Peyer's patch (tissue), 4 donors: ENCODE results near the gene SPOCD1. TPM values are rescaled to one million over a fixed set of nuclear protein-coding genes. Genes with fewer than 3 reads are reported as not detected.

Source experiments
- DNase-seq, 3 donors: peaks; one replicate each; pipeline ENCODE4 v3.0.0-alpha.2; 2017 to 2019
- H3K27ac ChIP-seq, 4 donors: fragments of 200-600 bp; sonication (generic); one replicate each; pipeline ENCODE4 v1.5.1; 2016 to 2019
- H3K27me3 ChIP-seq, 2 donors: fragments of 200-600 bp; sonication (generic); one replicate each; pipeline ENCODE4 v1.5.1; 2019
- H3K36me3 ChIP-seq, 3 donors: fragments of 200-600 bp; sonication (generic); one replicate each; pipeline ENCODE4 v1.5.1; 2016 to 2019
- H3K4me1 ChIP-seq, 4 donors: fragments of 200-600 bp; sonication (generic); one replicate each; pipeline ENCODE4 v1.5.1; 2016 to 2019
- H3K4me3 ChIP-seq, 4 donors: fragments of 200-600 bp; sonication (generic); 1 replicate in 3 of 4; 2 replicates in 1 of 4; pipeline ENCODE4 v1.5.1; 2016 to 2019; ENCODE audit warnings: mild to moderate bottlenecking in 1 of 4
- H3K9me3 ChIP-seq, 4 donors: fragments of 200-600 bp; sonication (generic); one replicate each; pipeline ENCODE4 v1.5.1; 2016 to 2019; ENCODE audit warnings: mild to moderate bottlenecking in 1 of 4
- POLR2A ChIP-seq, 2 donors: fragments of 450-650 bp; IDR thresholded peaks; one replicate each; pipeline ENCODE4 v1.5.1; 2017; ENCODE audit warnings: antibody characterized with exemption in 2 of 2, mild to moderate bottlenecking in 2 of 2, moderate library complexity in 2 of 2
- total RNA-seq, 4 donors: library from RNA; depleted of rRNA; stranded (reverse); fragments of >200 nt; gene quantifications; one replicate each; pipeline ENCODE4 v1.1.0, GENCODE V29; 2016
- TF ChIP-seq, protein P1 (sequence below), 6 experiments: fragments of 450-650 bp in 4 of 6; fragments of 200-600 bp in 2 of 6; sonication (generic) in 1 of 6; IDR thresholded peaks; one replicate each; pipeline ENCODE4 v1.5.1; 2017 to 2019; ENCODE audit warnings: antibody characterized with exemption in 6 of 6, mild to moderate bottlenecking in 3 of 6, moderate library complexity in 1 of 6

The SPOCD1 gene
- total RNA-seq, 4 donors from 2014 or later = 0.80 to 3.3 TPM; not detected in 2

- Histone ChIP-seq H3K4me3 (peak overlapping the region in 3 of 4 donors; percentile 50 to 57 (median 52)), H3K27ac (no peak overlapping the region), H3K36me3 (no peaks in the 10 kb centered on the region), H3K9me3 (no peaks in the 10 kb centered on the region), H3K4me1 (peaks cover 8 to 45% (median 21%) of the 10 kb centered on the region in 4 donors), H3K27me3 (peaks cover 0 to 22% of the 10 kb centered on the region in 2 donors)
- no peak for DNase-seq
- TF ChIP-seq, protein P1, sequence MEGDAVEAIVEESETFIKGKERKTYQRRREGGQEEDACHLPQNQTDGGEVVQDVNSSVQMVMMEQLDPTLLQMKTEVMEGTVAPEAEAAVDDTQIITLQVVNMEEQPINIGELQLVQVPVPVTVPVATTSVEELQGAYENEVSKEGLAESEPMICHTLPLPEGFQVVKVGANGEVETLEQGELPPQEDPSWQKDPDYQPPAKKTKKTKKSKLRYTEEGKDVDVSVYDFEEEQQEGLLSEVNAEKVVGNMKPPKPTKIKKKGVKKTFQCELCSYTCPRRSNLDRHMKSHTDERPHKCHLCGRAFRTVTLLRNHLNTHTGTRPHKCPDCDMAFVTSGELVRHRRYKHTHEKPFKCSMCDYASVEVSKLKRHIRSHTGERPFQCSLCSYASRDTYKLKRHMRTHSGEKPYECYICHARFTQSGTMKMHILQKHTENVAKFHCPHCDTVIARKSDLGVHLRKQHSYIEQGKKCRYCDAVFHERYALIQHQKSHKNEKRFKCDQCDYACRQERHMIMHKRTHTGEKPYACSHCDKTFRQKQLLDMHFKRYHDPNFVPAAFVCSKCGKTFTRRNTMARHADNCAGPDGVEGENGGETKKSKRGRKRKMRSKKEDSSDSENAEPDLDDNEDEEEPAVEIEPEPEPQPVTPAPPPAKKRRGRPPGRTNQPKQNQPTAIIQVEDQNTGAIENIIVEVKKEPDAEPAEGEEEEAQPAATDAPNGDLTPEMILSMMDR (IDR thresholded peaks at IDR 0.05) = no peak
- no peak for TF ChIP-seq POLR2A (IDR thresholded peaks at IDR 0.05)
These were observed 53.5 kb downstream of the SPOCD1 start for GRCh38 chr1:31762323-31762722.

DNA sequence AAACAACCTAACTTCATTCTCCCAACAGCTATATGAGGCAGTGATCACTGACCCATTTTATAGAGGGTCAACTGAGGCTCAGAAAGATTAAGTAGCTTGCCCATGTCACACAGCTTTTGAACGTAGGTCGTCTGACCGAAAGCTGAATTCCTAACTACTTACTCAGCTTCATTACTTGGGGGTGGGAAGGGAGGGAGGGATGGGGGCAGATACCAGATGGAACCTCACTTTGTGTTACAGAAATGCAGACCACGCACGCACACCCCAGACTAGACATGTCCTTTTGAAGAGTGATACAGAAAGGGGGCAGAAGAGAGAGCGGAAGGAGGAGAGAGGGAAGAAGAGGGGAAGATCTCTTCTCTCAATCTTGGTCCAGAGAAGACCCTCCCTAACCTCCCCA lies 53.9 kb downstream of the SPOCD1 start:
- Histone ChIP-seq H3K27ac (no peak overlapping the region), H3K4me1 (peaks cover 8 to 45% (median 21%) of the 10 kb centered on the region in 4 donors), H3K4me3 (no peak overlapping the region), H3K9me3 (no peaks in the 10 kb centered on the region), H3K36me3 (no peaks in the 10 kb centered on the region), H3K27me3 (peaks cover 0 to 22% of the 10 kb centered on the region in 2 donors)
- DNase-seq = no peak
- TF ChIP-seq, protein P1 (IDR thresholded peaks at IDR 0.05) = no peak
- no peak for TF ChIP-seq POLR2A (IDR thresholded peaks at IDR 0.05)

DNA sequence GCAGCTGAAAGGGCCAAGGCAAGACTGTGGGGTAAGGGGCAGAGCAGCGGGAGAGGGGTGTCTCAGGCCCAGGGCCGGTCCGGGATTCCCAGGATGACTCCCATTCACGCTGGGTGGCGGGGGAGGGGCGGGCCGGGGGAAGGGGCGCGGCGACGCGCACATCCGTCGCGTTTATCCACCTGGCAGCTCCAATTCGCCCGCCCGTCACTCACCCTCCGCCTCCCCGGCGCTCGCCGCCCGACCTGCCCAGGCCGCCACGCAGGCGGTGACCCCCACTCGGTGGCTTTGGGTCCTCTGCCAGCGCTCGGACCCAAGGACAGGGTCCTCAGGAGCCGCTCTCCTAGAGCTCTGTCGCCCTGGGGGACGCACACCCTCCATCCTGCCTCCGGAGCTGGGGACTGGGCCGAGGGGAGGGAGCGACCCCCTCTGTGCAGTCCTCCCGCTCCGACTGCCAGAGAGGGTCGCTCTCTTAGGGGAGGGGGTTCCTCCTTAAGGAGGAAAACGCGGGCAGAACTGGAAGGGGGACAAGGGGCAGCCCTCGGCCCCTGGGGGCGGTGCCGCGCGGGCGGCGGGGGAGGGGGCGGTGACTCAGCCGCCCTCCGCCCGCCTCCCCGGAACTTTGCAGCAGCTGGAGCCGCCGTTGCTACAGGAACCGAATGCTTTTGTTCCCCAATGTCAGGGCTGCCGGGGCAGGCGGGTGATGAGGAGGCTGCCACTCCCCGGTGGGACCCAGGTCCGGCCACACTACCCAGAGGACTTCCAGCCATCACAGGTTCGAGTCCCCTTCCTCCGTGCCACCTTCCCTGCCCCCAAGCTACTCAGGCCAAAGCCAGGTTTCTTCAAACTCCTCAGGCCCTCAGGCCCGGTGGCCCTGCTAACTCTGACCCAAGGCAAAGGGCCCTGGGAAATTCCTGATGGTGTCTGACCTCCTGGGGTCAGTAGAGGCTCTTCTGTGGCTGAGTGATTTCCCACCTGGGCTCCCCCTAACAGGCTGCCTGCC lies 55.1 kb downstream of the SPOCD1 start:
- peak; percentile 65 to 85 (median 72) for DNase-seq
- Histone ChIP-seq H3K4me1 (peaks cover 8 to 45% (median 21%) of the 10 kb centered on the region in 4 donors), H3K4me3 (peak overlapping the region; percentile 39 to 62 (median 58)), H3K36me3 (no peaks in the 10 kb centered on the region), H3K27me3 (peaks cover 0 to 22% of the 10 kb centered on the region in 2 donors), H3K9me3 (no peaks in the 10 kb centered on the region), H3K27ac (peak overlapping the region in 2 of 4 donors; percentile 31 to 68)
- TF ChIP-seq POLR2A (IDR thresholded peaks at IDR 0.05) = no peak
- TF ChIP-seq, protein P1 (IDR thresholded peaks at IDR 0.05) = no peak

- Histone ChIP-seq H3K4me3 (no peak overlapping the region), H3K27me3 (peaks cover 0 to 22% of the 10 kb centered on the region in 2 donors), H3K36me3 (no peaks in the 10 kb centered on the region), H3K27ac (no peak overlapping the region), H3K9me3 (no peaks in the 10 kb centered on the region), H3K4me1 (peaks cover 6 to 44% (median 20%) of the 10 kb centered on the region in 4 donors)
- peak in 1 of 3 donors; percentile 72 for DNase-seq
- TF ChIP-seq POLR2A (IDR thresholded peaks at IDR 0.05) = no peak
These were observed 56.4 kb downstream of the SPOCD1 start for GRCh38 chr1:31759298-31760023.

DNA sequence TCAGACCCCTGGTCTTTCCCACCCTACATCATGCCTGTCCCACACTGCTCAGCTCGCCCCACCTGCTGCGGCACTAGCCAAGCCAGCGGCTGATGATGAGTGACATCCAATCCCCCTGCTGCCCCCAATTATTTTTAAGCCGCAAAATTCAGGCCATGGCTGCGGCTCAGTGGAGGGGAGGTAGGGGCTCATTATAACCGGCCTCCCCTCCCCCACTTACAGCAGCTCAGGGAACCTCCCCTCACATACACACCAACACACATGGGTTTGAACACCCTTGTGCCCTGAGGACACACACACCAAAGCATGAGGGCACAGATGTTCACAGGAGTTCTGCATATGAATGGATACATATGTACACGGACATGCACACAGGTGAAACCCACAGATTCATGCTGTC lies 57.0 kb downstream of the SPOCD1 start:
- no peak overlapping the region for H3K4me3 ChIP-seq
- no peak for DNase-seq
- H3K4me1 ChIP-seq = peaks cover 8 to 48% (median 20%) of the 10 kb centered on the region in 4 donors
- H3K27ac ChIP-seq = no peak overlapping the region
- no peaks in the 10 kb centered on the region for H3K9me3 ChIP-seq
- H3K27me3 ChIP-seq = peaks cover 0 to 22% of the 10 kb centered on the region in 2 donors
- no peaks in the 10 kb centered on the region for H3K36me3 ChIP-seq
- no peak for TF ChIP-seq POLR2A (IDR thresholded peaks at IDR 0.05)
- TF ChIP-seq, protein P1 (IDR thresholded peaks at IDR 0.05) = no peak
